IMR-90 (cell line): ENCODE data around the gene TADA1. TPM values are rescaled to one million over a fixed set of nuclear protein-coding genes. Genes with fewer than 3 reads are reported as not detected.

Experiments used
- ATAC-seq: fragments of 200-7000 bp; cut with Tn5 transposase; 2 replicates; pipeline ENCODE4 v1.9.1; 2020; ENCODE audit warnings: low read depth, mild to moderate bottlenecking, moderate library complexity
- BruUV-seq: library from RNA; stranded (reverse); fragments of 400-500 nt; replicated peaks from 2 replicates; lab custom pipeline; 2021; lab: Mats Ljungman, UMichigan
- CTCF ChIA-PET: fragments of 300-600 bp; formaldehyde crosslinking; extraction: SDS; loops from one replicate; lab custom pipeline; 2021; ENCODE audit warnings: antibody characterized with exemption; lab: Yijun Ruan, JAX
- POLR2A ChIA-PET: fragments of 300-600 bp; sonication (Branson Sonifier 250); formaldehyde crosslinking; loops from one replicate; lab custom pipeline; 2022; ENCODE audit warnings: antibody characterized with exemption; ENCODE audit not compliant: unreplicated experiment; lab: Charles Lee
- DNase-seq: peaks from one replicate; pipeline ENCODE4 v3.0.0; 2013
- H2AFZ ChIP-seq: replicated peaks from 2 replicates; pipeline ENCODE3; 2013; ENCODE audit warnings: low read length, mild to moderate bottlenecking; ENCODE audit not compliant: poor library complexity
- H2AK5ac ChIP-seq: 2 replicates; pipeline ENCODE4 v1.6.1; 2013; ENCODE audit warnings: low read depth, low read length, inconsistent platforms
- H2AK9ac ChIP-seq: replicated peaks from 2 replicates; pipeline ENCODE3; 2013; ENCODE audit warnings: mild to moderate bottlenecking, low read depth, low read length, moderate library complexity; ENCODE audit not compliant: poor library complexity
- H2BK120ac ChIP-seq: 2 replicates; pipeline ENCODE4 v1.6.1; 2013; ENCODE audit warnings: low read depth, low read length, inconsistent platforms
- H2BK15ac ChIP-seq: 3 replicates; pipeline ENCODE4 v1.6.1; 2013; ENCODE audit warnings: low read depth, low read length, inconsistent platforms
- H2BK20ac ChIP-seq: 2 replicates; pipeline ENCODE4 v1.6.1; 2013; ENCODE audit warnings: low read depth, mild to moderate bottlenecking, inconsistent platforms, low read length, moderate library complexity
- H2BK5ac ChIP-seq: 2 replicates; pipeline ENCODE4 v1.6.1; 2013; ENCODE audit warnings: mild to moderate bottlenecking, low read depth, low read length, inconsistent platforms; ENCODE audit not compliant: poor library complexity, severe bottlenecking
- H3K14ac ChIP-seq: replicated peaks from 2 replicates; pipeline ENCODE4 v1.6.1; 2013; ENCODE audit warnings: low read depth, low read length, inconsistent platforms
- H3K18ac ChIP-seq: 2 replicates; pipeline ENCODE4 v1.6.1; 2013; ENCODE audit warnings: low read depth, low read length, control low read depth
- H3K23ac ChIP-seq: 2 replicates; pipeline ENCODE4 v1.6.1; 2013; ENCODE audit warnings: low read depth, low read length, inconsistent platforms
- H3K27ac ChIP-seq: 2 replicates; pipeline ENCODE4 v1.5.1; 2013; ENCODE audit warnings: mild to moderate bottlenecking, control low read depth, low read length; ENCODE audit not compliant: insufficient read depth
- H3K27me3 ChIP-seq: 2 replicates; pipeline ENCODE4 v1.6.1; 2013; ENCODE audit warnings: low read length; ENCODE audit not compliant: control insufficient read depth, insufficient read depth
- H3K36me3 ChIP-seq: 2 replicates; pipeline ENCODE4 v1.6.1; 2013; ENCODE audit warnings: low read length, mixed read lengths; ENCODE audit not compliant: control insufficient read depth, insufficient read depth
- H3K4ac ChIP-seq: 2 replicates; pipeline ENCODE4 v1.6.1; 2013; ENCODE audit warnings: low read depth, low read length, inconsistent platforms
- H3K4me1 ChIP-seq: 2 replicates; pipeline ENCODE4 v1.6.1; 2013; ENCODE audit warnings: low read length, mixed read lengths; ENCODE audit not compliant: control insufficient read depth, insufficient read depth
- H3K4me2 ChIP-seq: 2 replicates; pipeline ENCODE4 v1.6.1; 2013; ENCODE audit warnings: low read depth, mild to moderate bottlenecking, control low read depth, low read length, moderate library complexity
- H3K4me3 ChIP-seq: 2 replicates; pipeline ENCODE4 v1.5.1; 2013; ENCODE audit warnings: low read depth, mild to moderate bottlenecking, control low read depth, low read length, moderate library complexity; ENCODE audit not compliant: insufficient read depth
- H3K56ac ChIP-seq: 2 replicates; pipeline ENCODE4 v1.6.1; 2013; ENCODE audit warnings: low read length, inconsistent platforms; ENCODE audit not compliant: insufficient read depth; ENCODE audit errors: extremely low read depth
- H3K79me1 ChIP-seq, 2 experiments: 2 replicates each; pipeline ENCODE4 v1.6.1; 2013; ENCODE audit warnings: low read length in 2 of 2, inconsistent platforms in 1 of 2, low read depth in 1 of 2
- H3K9ac ChIP-seq: 2 replicates; pipeline ENCODE4 v1.6.1; 2013; ENCODE audit warnings: low read depth, low read length, control low read depth
- H3K9me1 ChIP-seq: 2 replicates; pipeline ENCODE4 v1.6.1; 2013; ENCODE audit warnings: low read length, inconsistent platforms; ENCODE audit not compliant: insufficient read depth
- H3K9me3 ChIP-seq: 2 replicates; pipeline ENCODE4 v1.6.1; 2013; ENCODE audit warnings: low read length; ENCODE audit not compliant: control insufficient read depth, insufficient read depth
- H4K20me1 ChIP-seq: 2 replicates; pipeline ENCODE4 v1.6.1; 2013; ENCODE audit warnings: low read length, inconsistent platforms; ENCODE audit not compliant: insufficient read depth
- H4K5ac ChIP-seq: 2 replicates; pipeline ENCODE4 v1.6.1; 2013; ENCODE audit warnings: mild to moderate bottlenecking, low read depth, low read length, control low read depth
- H4K8ac ChIP-seq, 2 experiments: 2 replicates each; pipeline ENCODE4 v1.6.1; 2013; ENCODE audit warnings: low read depth in 2 of 2, low read length in 2 of 2, control low read depth in 1 of 2, inconsistent platforms in 1 of 2
- H4K91ac ChIP-seq: 2 replicates; pipeline ENCODE4 v1.6.1; 2013; ENCODE audit warnings: low read depth, low read length, inconsistent platforms; ENCODE audit not compliant: insufficient read depth
- BHLHE40 ChIP-seq: fragments of 150-350 bp; IDR thresholded peaks from 2 replicates; pipeline ENCODE4 v1.6.1; 2016; ENCODE audit warnings: mild to moderate bottlenecking, low read depth, low read length
- CEBPB ChIP-seq: IDR thresholded peaks from 2 replicates; pipeline ENCODE4 v1.6.1; 2012; ENCODE audit warnings: low read depth, low read length, improper control_type of control experiment
- FOS ChIP-seq: fragments of 150-350 bp; IDR thresholded peaks from 2 replicates; pipeline ENCODE4 v1.6.1; 2016; ENCODE audit warnings: low read depth, low read length
- MAFK ChIP-seq: IDR thresholded peaks from 2 replicates; pipeline ENCODE4 v1.6.1; 2012; ENCODE audit warnings: low read depth, low read length, improper control_type of control experiment
- MXI1 ChIP-seq: IDR thresholded peaks from 2 replicates; pipeline ENCODE4 v1.6.1; 2012; ENCODE audit warnings: low read depth, mild to moderate bottlenecking, low read length, moderate library complexity, borderline replicate concordance
- NFE2L2 ChIP-seq: fragments of 150-350 bp; IDR thresholded peaks from 2 replicates; pipeline ENCODE4 v1.6.1; 2016; ENCODE audit warnings: low read depth, mild to moderate bottlenecking, low read length
- POLR2A ChIP-seq: IDR thresholded peaks from 2 replicates; pipeline ENCODE4 v1.6.1; 2012; ENCODE audit warnings: mild to moderate bottlenecking, low read depth, low read length
- dilution Hi-C: fragments of 300-500 bp; cut with HindIII; formaldehyde crosslinking; loops from one replicate; pipeline ENCODE4 v1.14.3; 2018; ENCODE audit warnings: low sequenced_read_pairs; ENCODE audit not compliant: unreplicated experiment
- in situ Hi-C: fragments of 300-500 bp; cut with MboI; formaldehyde crosslinking; loops from 3 replicates; pipeline ENCODE4 v1.14.3; 2019; ENCODE audit warnings: low sequenced_read_pairs, inconsistent platforms, mixed read lengths
- intact Hi-C: fragments of 100-400 bp; cut with micrococcal nuclease; formaldehyde crosslinking; loops from 2 replicates; pipeline ENCODE4 v1.10.0; 2022
- polyA plus RNA-seq, 3 experiments: library from polyadenylated mRNA; depleted of rRNA; stranded (reverse); fragments of >200 nt; gene quantifications; 2 replicates each; pipeline ENCODE4 v1.2.3, GENCODE V29; 2012; ENCODE audit warnings: low replicate concordance in 1 of 3
- total RNA-seq: library from RNA; depleted of rRNA; stranded (reverse); fragments of >200 nt; gene quantifications from 2 replicates; pipeline ENCODE4 v1.2.3, GENCODE V29; 2012
- TF ChIP-seq, protein P1 (sequence below): conservative IDR thresholded peaks from 2 replicates; pipeline ENCODE4 v1.5.1; 2012; ENCODE audit warnings: mild to moderate bottlenecking, low read depth, low read length, improper control_type of control experiment
- TF ChIP-seq, protein P2 (sequence below): fragments of 150-350 bp; IDR thresholded peaks from 2 replicates; pipeline ENCODE4 v1.6.1; 2017; ENCODE audit warnings: mild to moderate bottlenecking, antibody characterized with exemption, low read length, low read depth

TADA1 gene
- total and polyA plus RNA-seq, 2 of the 4 experiments (the other 2 are of a cell fraction) = 8.2 to 16.8 TPM

- H2BK15ac ChIP-seq = no peak overlapping the region
- no peak overlapping the region for H4K5ac ChIP-seq
- H2AFZ ChIP-seq = no peak overlapping the region
- no peak overlapping the region for H3K27ac ChIP-seq
- no peak overlapping the region for H2BK20ac ChIP-seq
- no peak overlapping the region for H2AK5ac ChIP-seq
- H3K4me2 ChIP-seq = no peak overlapping the region
- ChIA-PET CTCF (no interaction called here), POLR2A (no interaction called here)
- H3K27me3 ChIP-seq = no peaks in the 10 kb centered on the region; the same call in 1 of the 2 replicates
- H2BK5ac ChIP-seq = no peak overlapping the region
- H3K4ac ChIP-seq = no peak overlapping the region
- no peak overlapping the region for H3K9ac ChIP-seq
- dilution Hi-C loops = no loop called here
- no peak overlapping the region for H4K91ac ChIP-seq
- H3K36me3 ChIP-seq = no peaks in the 10 kb centered on the region
- no peak overlapping the region for H3K23ac ChIP-seq
- TF ChIP-seq FOS (no peak), NFE2L2 (no peak), CEBPB (no peak), BHLHE40 (no peak), MXI1 (no peak), MAFK (no peak), POLR2A (no peak)
- TF ChIP-seq, protein P1, sequence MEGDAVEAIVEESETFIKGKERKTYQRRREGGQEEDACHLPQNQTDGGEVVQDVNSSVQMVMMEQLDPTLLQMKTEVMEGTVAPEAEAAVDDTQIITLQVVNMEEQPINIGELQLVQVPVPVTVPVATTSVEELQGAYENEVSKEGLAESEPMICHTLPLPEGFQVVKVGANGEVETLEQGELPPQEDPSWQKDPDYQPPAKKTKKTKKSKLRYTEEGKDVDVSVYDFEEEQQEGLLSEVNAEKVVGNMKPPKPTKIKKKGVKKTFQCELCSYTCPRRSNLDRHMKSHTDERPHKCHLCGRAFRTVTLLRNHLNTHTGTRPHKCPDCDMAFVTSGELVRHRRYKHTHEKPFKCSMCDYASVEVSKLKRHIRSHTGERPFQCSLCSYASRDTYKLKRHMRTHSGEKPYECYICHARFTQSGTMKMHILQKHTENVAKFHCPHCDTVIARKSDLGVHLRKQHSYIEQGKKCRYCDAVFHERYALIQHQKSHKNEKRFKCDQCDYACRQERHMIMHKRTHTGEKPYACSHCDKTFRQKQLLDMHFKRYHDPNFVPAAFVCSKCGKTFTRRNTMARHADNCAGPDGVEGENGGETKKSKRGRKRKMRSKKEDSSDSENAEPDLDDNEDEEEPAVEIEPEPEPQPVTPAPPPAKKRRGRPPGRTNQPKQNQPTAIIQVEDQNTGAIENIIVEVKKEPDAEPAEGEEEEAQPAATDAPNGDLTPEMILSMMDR = no peak
- TF ChIP-seq, protein P2, sequence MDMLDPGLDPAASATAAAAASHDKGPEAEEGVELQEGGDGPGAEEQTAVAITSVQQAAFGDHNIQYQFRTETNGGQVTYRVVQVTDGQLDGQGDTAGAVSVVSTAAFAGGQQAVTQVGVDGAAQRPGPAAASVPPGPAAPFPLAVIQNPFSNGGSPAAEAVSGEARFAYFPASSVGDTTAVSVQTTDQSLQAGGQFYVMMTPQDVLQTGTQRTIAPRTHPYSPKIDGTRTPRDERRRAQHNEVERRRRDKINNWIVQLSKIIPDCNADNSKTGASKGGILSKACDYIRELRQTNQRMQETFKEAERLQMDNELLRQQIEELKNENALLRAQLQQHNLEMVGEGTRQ = no peak
- H3K18ac ChIP-seq = no peak overlapping the region
- H4K8ac ChIP-seq = no peak overlapping the region
- no peak overlapping the region for H2BK120ac ChIP-seq
- intact Hi-C loops = no loop called here
- no peak for ATAC-seq
- no peaks in the 10 kb centered on the region for H3K9me1 ChIP-seq
- H3K4me3 ChIP-seq = no peak overlapping the region
- no peak for DNase-seq
- no peaks in the 10 kb centered on the region for H3K9me3 ChIP-seq
- no peak overlapping the region for H3K14ac ChIP-seq
- in situ Hi-C loops = no loop called here
- no peaks in the 10 kb centered on the region for H3K79me1 ChIP-seq
- BruUV-seq = no TSS peak
- H2AK9ac ChIP-seq = no peak overlapping the region
- no peaks in the 10 kb centered on the region for H3K4me1 ChIP-seq
- H3K56ac ChIP-seq = no peak overlapping the region
- H4K20me1 ChIP-seq = no peaks in the 10 kb centered on the region
Observed at GRCh38 chr1:166827426-166827825, 48.6 kb downstream of the TADA1 start.
